Measurements from ENCODE around the gene PGAP2. TPM values are rescaled to one million over a fixed set of nuclear protein-coding genes. Genes with fewer than 3 reads are reported as not detected.
A peak's percentile ranks its signal among the peaks of the same experiment; 100 is the strongest.

Gene PGAP2
- total and polyA plus RNA-seq, 2 of the 13 experiments (the other 11 are each of a cell fraction or from before 2014, with no cell fraction given), result 21.5 to 47.8 TPM

DNA sequence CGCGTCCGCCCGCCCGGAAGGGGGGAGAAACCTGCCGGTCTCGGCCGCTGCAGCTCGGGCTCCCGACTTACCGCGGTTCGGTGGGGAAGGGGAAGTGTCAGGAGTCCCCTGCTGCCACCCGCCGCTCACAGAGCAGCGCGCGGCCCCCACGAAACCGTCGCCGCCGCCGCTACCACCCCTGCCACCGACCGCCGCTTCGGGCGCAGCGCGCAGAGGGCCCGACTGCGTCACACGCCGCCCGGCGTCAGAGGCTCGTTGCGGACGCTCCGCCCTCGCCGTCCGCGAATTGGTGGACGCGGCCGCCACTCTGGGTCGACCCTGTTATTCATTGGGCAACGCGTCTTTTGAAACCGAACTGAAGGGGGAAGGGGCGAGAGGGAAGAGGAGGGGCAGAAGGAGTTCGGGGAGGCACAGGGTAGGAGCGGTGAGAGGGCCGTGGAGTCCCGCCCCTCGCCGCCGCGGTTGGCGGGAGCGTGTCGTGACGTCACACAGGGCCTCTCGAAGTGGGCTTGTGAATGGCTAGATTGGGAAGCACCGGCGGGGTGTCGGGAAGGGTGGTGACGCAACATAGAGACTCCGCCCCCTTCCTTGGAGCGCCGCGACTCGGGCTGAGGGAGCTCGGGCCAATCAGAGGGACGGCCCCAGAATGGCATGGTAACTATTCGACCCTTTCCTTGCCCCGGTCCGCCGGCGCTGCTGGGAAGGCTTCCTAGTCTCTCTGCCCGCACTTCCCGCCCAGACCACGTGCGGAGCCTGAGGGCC is 10.8 kb upstream of the PGAP2 start, which contains the start of gene NUP98 (continued):
- TF ChIP-seq RXRB (CRISPR knock-in tag; IDR thresholded peaks at IDR 0.05; ENCODE audit: borderline replicate concordance) (peak; percentile 7; the same call in 1 of the 2 replicates), ZNF335 (CRISPR knock-in tag; IDR thresholded peaks at IDR 0.05) (peak; percentile 96; the same call in 1 of the 2 replicates), ZBTB42 (CRISPR knock-in tag; IDR thresholded peaks at IDR 0.05) (peak; percentile 46; the same call in 1 of the 2 replicates), MXD4 (CRISPR knock-in tag; IDR thresholded peaks at IDR 0.05) (peak; percentile 86), HOXA9 (CRISPR knock-in tag; IDR thresholded peaks at IDR 0.05; ENCODE audit: borderline replicate concordance) (no peak), NFKBIZ (CRISPR knock-in tag; IDR thresholded peaks at IDR 0.05) (no peak; the same call in 1 of the 2 replicates), TCF7L2 (IDR thresholded peaks at IDR 0.05; ENCODE audit: low read depth, low read length) (no peak), SIN3B (IDR thresholded peaks at IDR 0.05; ENCODE audit: low read length) (peak; percentile 26; the same call in 1 of the 2 replicates), GABPA (IDR thresholded peaks at IDR 0.05; ENCODE audit: low read depth, low read length) (peak; percentile 55), GABPA (CRISPR knock-in tag; IDR thresholded peaks at IDR 0.05; ENCODE audit: low read depth) (peak; percentile 77), CBX2 (IDR thresholded peaks at IDR 0.05; ENCODE audit: low read depth, low read length) (no peak), CBX2 (CRISPR knock-in tag; IDR thresholded peaks at IDR 0.05; ENCODE audit: low read depth) (no peak), ZNF777 (CRISPR knock-in tag; IDR thresholded peaks at IDR 0.05) (no peak), ZNF496 (CRISPR knock-in tag; IDR thresholded peaks at IDR 0.05; ENCODE audit: insufficient replicate concordance) (no peak), RORA (CRISPR knock-in tag; IDR thresholded peaks at IDR 0.05) (no peak), CAMTA2 (CRISPR knock-in tag; IDR thresholded peaks at IDR 0.05; ENCODE audit: borderline replicate concordance) (no peak), MAFG (CRISPR knock-in tag; IDR thresholded peaks at IDR 0.05) (no peak), ZNF337 (CRISPR knock-in tag; IDR thresholded peaks at IDR 0.05; ENCODE audit: borderline replicate concordance, low read depth) (no peak), TEAD2 (CRISPR knock-in tag; IDR thresholded peaks at IDR 0.05) (peak; percentile 84; the same call in 1 of the 2 replicates), ZFP36L2 (CRISPR knock-in tag; IDR thresholded peaks at IDR 0.05) (no peak)
- TF ChIP-seq, protein P1, sequence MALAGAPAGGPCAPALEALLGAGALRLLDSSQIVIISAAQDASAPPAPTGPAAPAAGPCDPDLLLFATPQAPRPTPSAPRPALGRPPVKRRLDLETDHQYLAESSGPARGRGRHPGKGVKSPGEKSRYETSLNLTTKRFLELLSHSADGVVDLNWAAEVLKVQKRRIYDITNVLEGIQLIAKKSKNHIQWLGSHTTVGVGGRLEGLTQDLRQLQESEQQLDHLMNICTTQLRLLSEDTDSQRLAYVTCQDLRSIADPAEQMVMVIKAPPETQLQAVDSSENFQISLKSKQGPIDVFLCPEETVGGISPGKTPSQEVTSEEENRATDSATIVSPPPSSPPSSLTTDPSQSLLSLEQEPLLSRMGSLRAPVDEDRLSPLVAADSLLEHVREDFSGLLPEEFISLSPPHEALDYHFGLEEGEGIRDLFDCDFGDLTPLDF (CRISPR knock-in tag; IDR thresholded peaks at IDR 0.05), result peak; percentile 63
- TF ChIP-seq, protein P2, sequence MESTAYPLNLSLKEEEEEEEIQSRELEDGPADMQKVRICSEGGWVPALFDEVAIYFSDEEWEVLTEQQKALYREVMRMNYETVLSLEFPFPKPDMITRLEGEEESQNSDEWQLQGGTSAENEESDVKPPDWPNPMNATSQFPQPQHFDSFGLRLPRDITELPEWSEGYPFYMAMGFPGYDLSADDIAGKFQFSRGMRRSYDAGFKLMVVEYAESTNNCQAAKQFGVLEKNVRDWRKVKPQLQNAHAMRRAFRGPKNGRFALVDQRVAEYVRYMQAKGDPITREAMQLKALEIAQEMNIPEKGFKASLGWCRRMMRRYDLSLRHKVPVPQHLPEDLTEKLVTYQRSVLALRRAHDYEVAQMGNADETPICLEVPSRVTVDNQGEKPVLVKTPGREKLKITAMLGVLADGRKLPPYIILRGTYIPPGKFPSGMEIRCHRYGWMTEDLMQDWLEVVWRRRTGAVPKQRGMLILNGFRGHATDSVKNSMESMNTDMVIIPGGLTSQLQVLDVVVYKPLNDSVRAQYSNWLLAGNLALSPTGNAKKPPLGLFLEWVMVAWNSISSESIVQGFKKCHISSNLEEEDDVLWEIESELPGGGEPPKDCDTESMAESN (CRISPR knock-in tag; conservative IDR thresholded peaks at IDR 0.05), result 0 out of 2 replicates have a peak, but pooled peaks have one; percentile 7
- TF ChIP-seq, protein P3, sequence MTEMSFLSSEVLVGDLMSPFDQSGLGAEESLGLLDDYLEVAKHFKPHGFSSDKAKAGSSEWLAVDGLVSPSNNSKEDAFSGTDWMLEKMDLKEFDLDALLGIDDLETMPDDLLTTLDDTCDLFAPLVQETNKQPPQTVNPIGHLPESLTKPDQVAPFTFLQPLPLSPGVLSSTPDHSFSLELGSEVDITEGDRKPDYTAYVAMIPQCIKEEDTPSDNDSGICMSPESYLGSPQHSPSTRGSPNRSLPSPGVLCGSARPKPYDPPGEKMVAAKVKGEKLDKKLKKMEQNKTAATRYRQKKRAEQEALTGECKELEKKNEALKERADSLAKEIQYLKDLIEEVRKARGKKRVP (CRISPR knock-in tag; IDR thresholded peaks at IDR 0.05), result peak in 1 of 2 experiments; percentile 73; a peak in 1 of 4 replicates
- TF ChIP-seq, protein P4, sequence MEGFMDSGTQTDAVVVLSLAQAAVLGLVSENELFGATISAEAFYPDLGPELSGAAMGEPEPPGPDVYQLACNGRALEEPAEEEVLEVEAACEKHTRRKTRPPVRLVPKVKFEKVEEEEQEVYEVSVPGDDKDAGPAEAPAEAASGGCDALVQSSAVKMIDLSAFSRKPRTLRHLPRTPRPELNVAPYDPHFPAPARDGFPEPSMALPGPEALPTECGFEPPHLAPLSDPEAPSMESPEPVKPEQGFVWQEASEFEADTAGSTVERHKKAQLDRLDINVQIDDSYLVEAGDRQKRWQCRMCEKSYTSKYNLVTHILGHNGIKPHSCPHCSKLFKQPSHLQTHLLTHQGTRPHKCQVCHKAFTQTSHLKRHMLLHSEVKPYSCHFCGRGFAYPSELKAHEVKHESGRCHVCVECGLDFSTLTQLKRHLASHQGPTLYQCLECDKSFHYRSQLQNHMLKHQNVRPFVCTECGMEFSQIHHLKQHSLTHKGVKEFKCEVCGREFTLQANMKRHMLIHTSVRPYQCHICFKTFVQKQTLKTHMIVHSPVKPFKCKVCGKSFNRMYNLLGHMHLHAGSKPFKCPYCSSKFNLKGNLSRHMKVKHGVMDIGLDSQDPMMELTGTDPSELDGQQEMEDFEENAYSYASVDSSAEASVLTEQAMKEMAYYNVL (CRISPR knock-in tag; IDR thresholded peaks at IDR 0.05; ENCODE audit: borderline replicate concordance), result no peak; the same call in 1 of the 2 replicates

All from HepG2 (cell line).